Measurements from ENCODE around the gene ZNF287. TPM values are rescaled to one million over a fixed set of nuclear protein-coding genes. Genes with fewer than 3 reads are reported as not detected.

Gene ZNF287
- total and polyA plus RNA-seq, 9 of the 15 experiments (the other 6 are each of a cell fraction or from before 2014, with no cell fraction given), result 0.01 to 0.27 (median 0.18) TPM; not detected in 2

DNA sequence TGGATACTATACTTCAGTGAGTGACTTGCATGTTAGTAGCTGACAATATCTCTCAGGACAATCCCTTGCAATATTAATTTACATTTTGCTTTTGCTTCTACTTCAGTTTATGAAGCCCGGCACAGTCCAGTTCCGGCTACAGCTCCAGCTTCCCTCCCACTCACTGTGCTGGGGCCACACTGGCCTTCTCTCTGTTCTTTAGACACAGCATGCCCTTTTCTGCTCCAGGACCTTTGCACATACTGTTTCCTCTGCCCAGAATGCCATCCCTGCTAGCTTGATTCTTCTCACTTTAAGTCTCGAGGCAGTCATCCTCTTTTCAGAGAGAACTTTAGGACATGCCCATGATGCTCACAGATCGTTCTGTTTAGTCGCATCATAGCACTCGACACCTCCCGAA is 51.5 kb downstream of the ZNF287 start (continued):
- TF ChIP-seq, protein P1, sequence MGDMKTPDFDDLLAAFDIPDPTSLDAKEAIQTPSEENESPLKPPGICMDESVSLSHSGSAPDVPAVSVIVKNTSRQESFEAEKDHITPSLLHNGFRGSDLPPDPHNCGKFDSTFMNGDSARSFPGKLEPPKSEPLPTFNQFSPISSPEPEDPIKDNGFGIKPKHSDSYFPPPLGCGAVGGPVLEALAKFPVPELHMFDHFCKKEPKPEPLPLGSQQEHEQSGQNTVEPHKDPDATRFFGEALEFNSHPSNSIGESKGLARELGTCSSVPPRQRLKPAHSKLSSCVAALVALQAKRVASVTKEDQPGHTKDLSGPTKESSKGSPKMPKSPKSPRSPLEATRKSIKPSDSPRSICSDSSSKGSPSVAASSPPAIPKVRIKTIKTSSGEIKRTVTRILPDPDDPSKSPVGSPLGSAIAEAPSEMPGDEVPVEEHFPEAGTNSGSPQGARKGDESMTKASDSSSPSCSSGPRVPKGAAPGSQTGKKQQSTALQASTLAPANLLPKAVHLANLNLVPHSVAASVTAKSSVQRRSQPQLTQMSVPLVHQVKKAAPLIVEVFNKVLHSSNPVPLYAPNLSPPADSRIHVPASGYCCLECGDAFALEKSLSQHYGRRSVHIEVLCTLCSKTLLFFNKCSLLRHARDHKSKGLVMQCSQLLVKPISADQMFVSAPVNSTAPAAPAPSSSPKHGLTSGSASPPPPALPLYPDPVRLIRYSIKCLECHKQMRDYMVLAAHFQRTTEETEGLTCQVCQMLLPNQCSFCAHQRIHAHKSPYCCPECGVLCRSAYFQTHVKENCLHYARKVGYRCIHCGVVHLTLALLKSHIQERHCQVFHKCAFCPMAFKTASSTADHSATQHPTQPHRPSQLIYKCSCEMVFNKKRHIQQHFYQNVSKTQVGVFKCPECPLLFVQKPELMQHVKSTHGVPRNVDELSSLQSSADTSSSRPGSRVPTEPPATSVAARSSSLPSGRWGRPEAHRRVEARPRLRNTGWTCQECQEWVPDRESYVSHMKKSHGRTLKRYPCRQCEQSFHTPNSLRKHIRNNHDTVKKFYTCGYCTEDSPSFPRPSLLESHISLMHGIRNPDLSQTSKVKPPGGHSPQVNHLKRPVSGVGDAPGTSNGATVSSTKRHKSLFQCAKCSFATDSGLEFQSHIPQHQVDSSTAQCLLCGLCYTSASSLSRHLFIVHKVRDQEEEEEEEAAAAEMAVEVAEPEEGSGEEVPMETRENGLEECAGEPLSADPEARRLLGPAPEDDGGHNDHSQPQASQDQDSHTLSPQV (IDR thresholded peaks at IDR 0.05), result no peak

- peak; percentile 39 to 66 (median 46) for DNase-seq (ENCODE audit: extremely low read depth in 1 of 4, low spot score in 3 of 4)
- Histone ChIP-seq H3K9me3 (replicated peaks; ENCODE audit: control insufficient read depth, insufficient read depth, low read depth, low read length) (no peaks in the 10 kb centered on the region), H3K4me3 (no peak overlapping the region), H3K27ac (ENCODE audit: extremely low read depth, low read depth, low read length) (0 out of 3 replicates have a peak overlapping the region, but pooled peaks have one; percentile 40), H4K20me1 (replicated peaks; ENCODE audit: control insufficient read depth, insufficient read depth, low read length) (no peaks in the 10 kb centered on the region), H3K4me2 (ENCODE audit: insufficient read depth, low read length) (peak overlapping the region; percentile 38; the same call in 1 of the 2 replicates), H3K27me3 (ENCODE audit: control insufficient read depth in 2 of 2, insufficient read depth in 2 of 2, low read length in 2 of 2) (peaks cover 0 to 18% of the 10 kb centered on the region in 2 experiments; a peak in 3 of 5 replicates), H3K9me1 (ENCODE audit: control insufficient read depth, insufficient read depth, low read length) (no peaks in the 10 kb centered on the region), H3K79me2 (ENCODE audit: control insufficient read depth, insufficient read depth, low read length) (no peaks in the 10 kb centered on the region), H3K36me3 (ENCODE audit: control insufficient read depth, insufficient read depth, low read length) (no peaks in the 10 kb centered on the region), H2AFZ (ENCODE audit: low read depth, low read length) (peak overlapping the region; percentile 59), H3K4me1 (replicated peaks in 1 of 2; ENCODE audit: control insufficient read depth in 2 of 2, insufficient read depth in 2 of 2, low read length in 2 of 2) (peaks cover 0 to 11% of the 10 kb centered on the region in 2 experiments; a peak in 3 of 5 replicates), H3K9ac (ENCODE audit: insufficient read depth in 1 of 2, low read depth in 2 of 2, low read length in 2 of 2) (0 out of 4 replicates have a peak overlapping the region, but pooled peaks of 1 of the 2 experiments have one; percentile 48)
- ChIA-PET POLR2A (no interaction called here), CTCF (ENCODE audit: low intra/inter-chr PET ratio) (no interaction called here)
- in situ Hi-C loops (cut with MboI), result no loop called here
- WGBS (ENCODE audit: insufficient coverage, low coverage, missing lambda C conversion rate), result 1% methylated on average over 16 of the region's 16 CpGs
- intact Hi-C loops (cut with micrococcal nuclease), result no loop called here
- ATAC-seq, result peak; percentile 74
- BruUV-seq (replicated peaks), result no TSS peak
- peak; percentile 71 for FAIRE-seq
- TF ChIP-seq TGIF2 (CRISPR knock-in tag; IDR thresholded peaks at IDR 0.05) (no peak), MEF2A (IDR thresholded peaks at IDR 0.05; ENCODE audit: control insufficient read depth, low read depth, low read length) (peak; percentile 37; the same call in 1 of the 2 replicates), ARID1B (IDR thresholded peaks at IDR 0.05) (peak; percentile 43; the same call in 1 of the 2 replicates), MTA3 (IDR thresholded peaks at IDR 0.05; ENCODE audit: borderline replicate concordance) (no peak), MECOM (CRISPR knock-in tag; IDR thresholded peaks at IDR 0.05) (no peak)
- TF ChIP-seq, protein P2, sequence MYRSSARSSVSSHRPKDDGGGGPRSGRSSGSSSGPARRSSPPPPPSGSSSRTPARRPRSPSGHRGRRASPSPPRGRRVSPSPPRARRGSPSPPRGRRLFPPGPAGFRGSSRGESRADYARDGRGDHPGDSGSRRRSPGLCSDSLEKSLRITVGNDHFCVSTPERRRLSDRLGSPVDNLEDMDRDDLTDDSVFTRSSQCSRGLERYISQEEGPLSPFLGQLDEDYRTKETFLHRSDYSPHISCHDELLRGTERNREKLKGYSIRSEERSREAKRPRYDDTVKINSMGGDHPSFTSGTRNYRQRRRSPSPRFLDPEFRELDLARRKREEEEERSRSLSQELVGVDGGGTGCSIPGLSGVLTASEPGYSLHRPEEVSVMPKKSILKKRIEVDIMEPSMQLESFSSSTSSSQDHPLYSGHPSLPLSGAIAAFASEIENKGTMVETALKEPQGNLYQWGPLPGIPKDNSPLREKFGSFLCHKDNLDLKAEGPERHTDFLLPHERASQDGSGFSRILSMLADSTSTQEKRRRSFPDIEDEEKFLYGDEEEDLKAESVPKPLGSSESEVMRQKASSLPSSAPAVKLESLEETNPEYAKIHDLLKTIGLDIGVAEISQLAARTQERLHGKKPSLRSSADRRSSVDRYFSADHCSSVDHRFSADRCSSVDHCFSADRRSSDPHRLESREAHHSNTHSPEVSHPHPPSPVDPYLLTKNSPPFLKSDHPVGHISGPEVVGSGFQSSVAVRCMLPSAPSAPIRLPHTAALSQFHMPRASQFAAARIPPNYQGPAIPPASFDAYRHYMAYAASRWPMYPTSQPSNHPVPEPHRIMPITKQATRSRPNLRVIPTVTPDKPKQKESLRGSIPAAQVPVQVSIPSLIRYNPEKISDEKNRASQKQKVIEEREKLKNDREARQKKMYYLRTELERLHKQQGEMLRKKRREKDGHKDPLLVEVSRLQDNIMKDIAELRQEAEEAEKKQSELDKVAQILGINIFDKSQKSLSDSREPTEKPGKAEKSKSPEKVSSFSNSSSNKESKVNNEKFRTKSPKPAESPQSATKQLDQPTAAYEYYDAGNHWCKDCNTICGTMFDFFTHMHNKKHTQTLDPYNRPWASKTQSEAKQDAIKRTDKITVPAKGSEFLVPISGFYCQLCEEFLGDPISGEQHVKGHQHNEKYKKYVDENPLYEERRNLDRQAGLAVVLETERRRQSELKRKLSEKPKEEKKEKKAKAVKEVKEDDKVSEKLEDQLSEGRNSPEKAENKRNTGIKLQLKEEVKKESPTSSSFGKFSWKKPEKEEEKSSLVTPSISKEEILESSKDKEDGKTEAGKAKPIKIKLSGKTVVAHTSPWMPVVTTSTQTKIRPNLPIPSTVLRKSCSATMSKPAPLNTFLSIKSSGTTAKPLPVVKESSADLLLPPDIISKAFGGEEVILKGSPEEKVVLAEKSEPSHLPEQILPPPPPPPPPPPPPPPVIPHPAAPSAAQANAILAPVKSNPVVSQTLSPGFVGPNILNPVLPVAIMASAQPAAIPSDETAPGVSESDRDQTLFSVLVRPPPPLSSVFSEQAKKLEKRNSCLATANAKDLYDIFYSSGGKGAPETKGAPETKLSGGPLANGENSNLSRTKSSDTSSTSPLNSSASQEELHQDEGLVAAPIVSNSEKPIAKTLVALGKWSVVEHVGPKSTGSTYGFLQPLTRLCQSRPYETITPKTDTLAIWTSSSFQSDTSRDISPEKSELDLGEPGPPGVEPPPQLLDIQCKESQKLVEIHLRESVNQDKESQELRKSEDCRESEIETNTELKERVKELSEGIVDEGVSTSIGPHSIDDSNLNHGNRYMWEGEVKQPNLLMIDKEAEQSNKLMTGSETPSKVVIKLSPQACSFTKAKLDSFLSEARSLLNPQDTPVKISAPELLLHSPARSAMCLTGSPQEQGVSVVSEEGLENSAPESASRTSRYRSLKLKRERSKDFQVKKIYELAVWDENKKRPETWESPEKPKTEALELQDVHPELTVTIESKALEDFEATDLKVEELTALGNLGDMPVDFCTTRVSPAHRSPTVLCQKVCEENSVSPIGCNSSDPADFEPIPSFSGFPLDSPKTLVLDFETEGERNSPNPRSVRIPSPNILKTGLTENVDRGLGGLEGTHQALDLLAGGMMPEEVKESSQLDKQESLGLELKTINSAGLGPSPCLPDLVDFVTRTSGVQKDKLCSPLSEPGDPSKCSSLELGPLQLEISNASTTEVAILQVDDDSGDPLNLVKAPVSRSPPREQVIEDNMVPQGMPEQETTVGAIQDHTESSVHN (IDR thresholded peaks at IDR 0.05; ENCODE audit: borderline replicate concordance in 1 of 2, low read depth in 1 of 2), result 0 out of 4 replicates have a peak, but pooled peaks of 1 of the 2 experiments have one; percentile 33
Measured at GRCh38 chr17:16516594-16517051, 52.4 kb downstream of the ZNF287 start.

Data from K562 (cell line).